ENCODE measurements around the gene RCCD1. TPM values are rescaled to one million over a fixed set of nuclear protein-coding genes. Genes with fewer than 3 reads are reported as not detected.

RCCD1 gene
- total and polyA plus RNA-seq, 4 donors, result 3.9 to 12.3 (median 7.1) TPM

DNA sequence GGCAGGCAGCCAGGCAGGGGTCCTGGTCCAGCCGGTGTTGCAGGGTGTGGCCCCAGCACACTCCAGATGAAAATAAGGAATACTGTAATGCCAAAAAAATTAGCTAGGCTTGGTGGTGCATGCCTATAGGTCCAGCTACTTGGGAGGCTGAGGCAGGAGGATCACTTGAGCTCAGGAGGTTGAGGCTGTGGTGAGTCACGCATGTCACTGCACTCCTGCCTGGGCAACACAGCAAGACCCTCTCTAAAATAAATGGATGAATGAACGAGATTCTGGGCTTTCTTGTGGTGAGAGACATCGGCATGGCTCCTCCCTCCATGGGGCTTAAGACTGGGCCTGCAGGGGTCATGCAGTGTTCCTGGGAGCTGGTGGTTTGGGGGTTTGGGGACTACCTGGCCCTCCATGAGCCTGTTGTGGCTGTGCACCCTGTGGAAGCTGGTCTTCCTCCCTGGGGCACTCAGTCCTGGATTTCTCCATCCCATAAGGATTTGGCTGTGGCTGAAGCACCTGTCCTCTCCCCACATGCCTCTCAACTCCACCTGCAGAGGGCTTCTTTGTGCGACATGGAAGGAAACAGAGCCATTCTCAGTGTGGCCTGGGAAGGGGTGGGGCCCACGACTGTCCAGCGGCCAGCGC, 7.6 kb upstream of the RCCD1 start:
- Histone ChIP-seq H3K9me3 (ENCODE audit: control insufficient read depth, low read length) (no peaks in the 10 kb centered on the region), H3K27me3 (ENCODE audit: control insufficient read depth in 1 of 2, insufficient read depth in 2 of 2, low read length in 1 of 2) (no peaks in the 10 kb centered on the region), H3K36me3 (ENCODE audit: control insufficient read depth in 1 of 2, insufficient read depth in 2 of 2, low read length in 1 of 2) (peaks cover 6 to 20% of the 10 kb centered on the region in 2 donors), H3K27ac (ENCODE audit: low read depth in 1 of 2, low read length in 2 of 2) (no peak overlapping the region), H3K4me1 (ENCODE audit: control insufficient read depth in 1 of 2, insufficient read depth in 2 of 2, low read length in 2 of 2) (no peaks in the 10 kb centered on the region), H3K4me3 (ENCODE audit: low read length in 2 of 2) (no peak overlapping the region)
- 77 to 91% methylated on average over 8 of the region's 8 CpGs for WGBS, 2 donors
- intact Hi-C loops (cut with DNase I), result no loop called here
- ATAC-seq (ENCODE audit: low FRiP score), result no peak
- peak in 1 of 2 donors; percentile 20 for DNase-seq

DNA sequence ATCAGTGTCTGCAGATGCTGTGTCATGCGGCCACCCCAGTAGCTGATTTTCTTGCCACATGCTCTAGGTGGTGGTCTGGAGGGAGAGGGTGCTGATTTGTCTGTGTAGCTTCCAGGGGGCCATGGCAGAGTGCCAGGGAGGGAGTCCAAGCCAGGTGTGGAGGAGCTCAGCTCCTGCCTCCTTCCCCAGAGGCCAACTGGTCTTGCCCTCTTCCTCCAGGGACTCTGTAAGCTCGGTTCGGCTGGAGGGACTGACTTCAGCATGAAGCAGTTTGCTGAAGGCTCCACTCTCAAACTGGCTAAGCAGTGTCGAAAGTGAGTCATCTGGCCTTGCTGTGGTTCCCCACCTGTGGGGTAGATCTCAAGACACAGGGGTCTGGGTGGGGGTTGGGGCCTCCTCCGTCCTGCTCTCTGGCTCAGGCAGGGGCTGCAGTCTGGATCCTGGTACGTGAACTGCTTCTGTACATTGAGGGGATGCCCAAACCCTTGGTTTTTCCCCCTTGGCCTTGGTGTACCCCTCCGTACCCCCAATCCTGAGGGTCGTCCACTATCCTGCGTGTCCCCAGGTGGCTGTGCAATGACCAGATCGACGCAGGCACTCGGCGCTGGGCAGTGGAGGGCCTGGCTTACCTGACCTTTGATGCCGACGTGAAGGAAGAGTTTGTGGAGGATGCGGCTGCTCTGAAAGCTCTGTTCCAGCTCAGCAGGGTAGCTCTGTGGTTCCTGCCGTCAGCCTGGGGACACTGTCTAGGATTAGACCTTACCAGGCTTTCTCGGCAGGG, 6.9 kb upstream of the RCCD1 start:
- Histone ChIP-seq H3K4me3 (ENCODE audit: low read length in 2 of 2) (no peak overlapping the region), H3K9me3 (ENCODE audit: control insufficient read depth, low read length) (no peaks in the 10 kb centered on the region), H3K4me1 (ENCODE audit: control insufficient read depth in 1 of 2, insufficient read depth in 2 of 2, low read length in 2 of 2) (no peaks in the 10 kb centered on the region), H3K27ac (ENCODE audit: low read depth in 1 of 2, low read length in 2 of 2) (no peak overlapping the region), H3K36me3 (ENCODE audit: control insufficient read depth in 1 of 2, insufficient read depth in 2 of 2, low read length in 1 of 2) (peaks cover 6 to 16% of the 10 kb centered on the region in 2 donors), H3K27me3 (ENCODE audit: control insufficient read depth in 1 of 2, insufficient read depth in 2 of 2, low read length in 1 of 2) (no peaks in the 10 kb centered on the region)
- DNase-seq, result no peak
- intact Hi-C loops (cut with DNase I), result no loop called here
- ATAC-seq (ENCODE audit: low FRiP score), result no peak
- WGBS, 2 donors, result 89 to 94% methylated on average over 18 of the region's 18 CpGs

DNA sequence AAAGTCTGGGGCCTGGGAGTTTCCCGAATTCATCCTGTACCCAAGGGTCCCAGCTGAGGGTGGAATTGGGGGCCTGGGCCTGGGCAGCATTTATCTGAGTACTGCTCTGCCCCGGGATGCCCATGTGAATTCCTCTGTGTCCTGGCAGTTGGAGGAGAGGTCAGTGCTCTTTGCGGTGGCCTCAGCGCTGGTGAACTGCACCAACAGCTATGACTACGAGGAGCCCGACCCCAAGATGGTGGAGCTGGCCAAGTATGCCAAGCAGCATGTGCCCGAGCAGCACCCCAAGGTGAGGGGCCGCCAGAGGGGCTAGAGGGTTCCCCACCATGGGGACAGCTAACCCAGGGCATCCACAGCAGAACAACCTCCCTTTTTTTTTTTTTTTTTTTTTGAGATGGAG, 6.2 kb upstream of the RCCD1 start:
- Histone ChIP-seq H3K27ac (ENCODE audit: low read depth in 1 of 2, low read length in 2 of 2) (no peak overlapping the region), H3K4me3 (ENCODE audit: low read length in 2 of 2) (no peak overlapping the region), H3K27me3 (ENCODE audit: control insufficient read depth in 1 of 2, insufficient read depth in 2 of 2, low read length in 1 of 2) (no peaks in the 10 kb centered on the region), H3K36me3 (ENCODE audit: control insufficient read depth in 1 of 2, insufficient read depth in 2 of 2, low read length in 1 of 2) (peaks cover 6 to 19% of the 10 kb centered on the region in 2 donors), H3K4me1 (ENCODE audit: control insufficient read depth in 1 of 2, insufficient read depth in 2 of 2, low read length in 2 of 2) (no peaks in the 10 kb centered on the region), H3K9me3 (ENCODE audit: control insufficient read depth, low read length) (no peaks in the 10 kb centered on the region)
- no peak for DNase-seq
- WGBS, 2 donors, result 93 to 96% methylated on average over 8 of the region's 8 CpGs
- ATAC-seq (ENCODE audit: low FRiP score), result no peak
- intact Hi-C loops (cut with DNase I), result no loop called here

DNA sequence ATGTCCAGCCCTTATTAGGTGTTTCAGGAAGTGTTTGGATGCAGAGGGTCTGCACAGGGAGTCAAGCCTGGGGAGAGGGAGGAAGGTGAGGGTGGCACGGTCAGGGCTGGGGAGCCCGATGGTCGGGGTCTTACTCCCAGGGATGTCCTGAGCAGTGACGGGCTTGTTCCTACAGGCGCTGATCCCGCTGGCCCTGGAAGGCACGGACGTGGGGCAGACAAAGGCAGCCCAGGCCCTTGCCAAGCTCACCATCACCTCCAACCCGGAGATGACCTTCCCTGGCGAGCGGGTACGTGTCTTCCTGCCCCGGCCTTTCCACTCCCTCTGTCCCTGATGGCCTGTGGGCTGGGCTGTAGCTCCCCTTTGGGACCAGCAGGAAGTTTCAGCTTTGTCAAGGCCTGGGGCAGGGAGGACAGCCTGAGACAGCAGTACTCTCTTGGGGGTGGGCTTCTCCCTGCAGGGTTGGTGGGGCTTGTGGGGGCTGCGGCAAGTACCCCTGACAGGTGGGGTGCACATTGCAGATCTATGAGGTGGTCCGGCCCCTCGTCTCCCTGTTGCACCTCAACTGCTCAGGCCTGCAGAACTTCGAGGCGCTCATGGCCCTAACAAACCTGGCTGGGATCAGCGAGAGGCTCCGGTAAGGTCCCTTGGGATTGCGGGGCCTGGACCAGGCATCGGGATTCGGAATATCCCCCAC, 4.6 kb upstream of the RCCD1 start:
- H3K9me3 ChIP-seq (ENCODE audit: control insufficient read depth, low read length), result no peaks in the 10 kb centered on the region
- DNase-seq (no peak), ATAC-seq (ENCODE audit: low FRiP score) (no peak)
- no peaks in the 10 kb centered on the region for H3K27me3 ChIP-seq (ENCODE audit: control insufficient read depth in 1 of 2, insufficient read depth in 2 of 2, low read length in 1 of 2)
- 91 to 93% methylated on average over 23 of the region's 23 CpGs for WGBS, 2 donors
- H3K27ac ChIP-seq (ENCODE audit: low read depth in 1 of 2, low read length in 2 of 2), result no peak overlapping the region
- H3K4me3 ChIP-seq (ENCODE audit: low read length in 2 of 2), result no peak overlapping the region
- H3K4me1 ChIP-seq (ENCODE audit: control insufficient read depth in 1 of 2, insufficient read depth in 2 of 2, low read length in 2 of 2), result no peaks in the 10 kb centered on the region
- peaks cover 6 to 16% of the 10 kb centered on the region in 2 donors for H3K36me3 ChIP-seq (ENCODE audit: control insufficient read depth in 1 of 2, insufficient read depth in 2 of 2, low read length in 1 of 2)
- intact Hi-C loops (cut with DNase I), result loop anchor here (10.0 kb wide), 2 partner anchors 75 to 85 kb away; partner anchors contain the start of gene VPS33B (in 1 of the 2)

DNA sequence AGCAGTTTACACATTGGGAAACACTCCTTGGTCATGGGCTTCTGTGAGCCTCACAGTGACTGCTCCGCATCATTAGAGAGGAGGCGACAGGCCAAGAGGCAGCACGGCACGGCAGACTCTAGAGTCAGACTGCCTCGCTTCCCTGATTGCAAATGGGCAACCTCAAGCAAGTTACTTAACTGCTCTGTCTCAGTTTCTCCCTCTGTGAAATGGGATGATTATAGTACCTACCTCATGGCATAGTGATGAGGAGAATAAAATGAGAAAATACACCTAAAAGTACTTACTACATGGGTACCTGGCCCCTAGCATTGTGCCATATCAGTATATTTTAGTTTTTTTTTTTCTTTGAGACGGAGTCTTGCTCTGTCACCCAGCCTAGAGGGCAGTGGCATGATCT, 4.0 kb upstream of the RCCD1 start:
- DNase-seq, result no peak
- H3K36me3 ChIP-seq (ENCODE audit: control insufficient read depth in 1 of 2, insufficient read depth in 2 of 2, low read length in 1 of 2), result peaks cover 6 to 16% of the 10 kb centered on the region in 2 donors
- no peaks in the 10 kb centered on the region for H3K27me3 ChIP-seq (ENCODE audit: control insufficient read depth in 1 of 2, insufficient read depth in 2 of 2, low read length in 1 of 2)
- no peaks in the 10 kb centered on the region for H3K4me1 ChIP-seq (ENCODE audit: control insufficient read depth in 1 of 2, insufficient read depth in 2 of 2, low read length in 2 of 2)
- H3K9me3 ChIP-seq (ENCODE audit: control insufficient read depth, low read length), result no peaks in the 10 kb centered on the region
- intact Hi-C loops (cut with DNase I), result loop anchor here (10.0 kb wide), 2 partner anchors 74 to 84 kb away; partner anchors contain the start of gene VPS33B (in 1 of the 2)
- 91 to 95% methylated on average over 6 of the region's 6 CpGs for WGBS, 2 donors
- ATAC-seq (ENCODE audit: low FRiP score), result no peak
- H3K27ac ChIP-seq (ENCODE audit: low read depth in 1 of 2, low read length in 2 of 2), result no peak overlapping the region
- no peak overlapping the region for H3K4me3 ChIP-seq (ENCODE audit: low read length in 2 of 2)

DNA sequence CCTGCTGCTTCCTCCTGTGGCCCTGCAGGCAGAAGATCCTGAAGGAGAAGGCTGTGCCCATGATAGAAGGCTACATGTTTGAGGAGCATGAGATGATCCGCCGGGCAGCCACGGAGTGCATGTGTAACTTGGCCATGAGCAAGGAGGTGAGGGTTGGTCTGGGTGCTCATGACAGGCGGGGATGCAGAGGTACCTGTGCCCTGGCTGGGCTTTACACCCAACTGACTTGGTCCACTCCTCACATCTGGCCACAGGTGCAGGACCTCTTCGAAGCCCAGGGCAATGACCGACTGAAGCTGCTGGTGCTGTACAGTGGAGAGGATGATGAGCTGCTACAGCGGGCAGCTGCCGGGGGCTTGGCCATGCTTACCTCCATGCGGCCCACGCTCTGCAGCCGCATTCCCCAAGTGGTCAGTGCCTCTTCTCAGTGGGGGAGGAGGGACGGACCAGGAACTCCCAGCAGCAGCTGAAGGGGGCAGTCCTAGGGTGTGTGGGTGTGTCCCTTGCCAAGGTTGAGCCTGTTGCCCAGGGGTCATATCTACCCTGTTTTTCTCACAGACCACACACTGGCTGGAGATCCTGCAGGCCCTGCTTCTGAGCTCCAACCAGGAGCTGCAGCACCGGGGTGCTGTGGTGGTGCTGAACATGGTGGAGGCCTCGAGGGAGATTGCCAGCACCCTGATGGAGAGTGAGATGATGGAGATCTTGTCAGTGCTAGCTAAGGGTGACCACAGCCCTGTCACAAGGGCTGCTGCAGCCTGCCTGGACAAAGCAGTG, 1.6 kb upstream of the RCCD1 start:
- H3K36me3 ChIP-seq (ENCODE audit: control insufficient read depth in 1 of 2, insufficient read depth in 2 of 2, low read length in 1 of 2), result peaks cover 6 to 11% of the 10 kb centered on the region in 2 donors
- H3K4me1 ChIP-seq (ENCODE audit: control insufficient read depth in 1 of 2, insufficient read depth in 2 of 2, low read length in 2 of 2), result no peaks in the 10 kb centered on the region
- H3K27me3 ChIP-seq (ENCODE audit: control insufficient read depth in 1 of 2, insufficient read depth in 2 of 2, low read length in 1 of 2), result no peaks in the 10 kb centered on the region
- no peak overlapping the region for H3K4me3 ChIP-seq (ENCODE audit: low read length in 2 of 2)
- DNase-seq (peak in 1 of 2 donors; percentile 59), ATAC-seq (ENCODE audit: low FRiP score) (no peak)
- no peak overlapping the region for H3K27ac ChIP-seq (ENCODE audit: low read depth in 1 of 2, low read length in 2 of 2)
- WGBS, 2 donors, result 88 to 92% methylated on average over 14 of the region's 14 CpGs
- intact Hi-C loops (cut with DNase I), result loop anchor here (10.0 kb wide), 2 partner anchors 72 to 82 kb away; partner anchors contain the start of gene VPS33B (in 1 of the 2)
- no peaks in the 10 kb centered on the region for H3K9me3 ChIP-seq (ENCODE audit: control insufficient read depth, low read length)

DNA sequence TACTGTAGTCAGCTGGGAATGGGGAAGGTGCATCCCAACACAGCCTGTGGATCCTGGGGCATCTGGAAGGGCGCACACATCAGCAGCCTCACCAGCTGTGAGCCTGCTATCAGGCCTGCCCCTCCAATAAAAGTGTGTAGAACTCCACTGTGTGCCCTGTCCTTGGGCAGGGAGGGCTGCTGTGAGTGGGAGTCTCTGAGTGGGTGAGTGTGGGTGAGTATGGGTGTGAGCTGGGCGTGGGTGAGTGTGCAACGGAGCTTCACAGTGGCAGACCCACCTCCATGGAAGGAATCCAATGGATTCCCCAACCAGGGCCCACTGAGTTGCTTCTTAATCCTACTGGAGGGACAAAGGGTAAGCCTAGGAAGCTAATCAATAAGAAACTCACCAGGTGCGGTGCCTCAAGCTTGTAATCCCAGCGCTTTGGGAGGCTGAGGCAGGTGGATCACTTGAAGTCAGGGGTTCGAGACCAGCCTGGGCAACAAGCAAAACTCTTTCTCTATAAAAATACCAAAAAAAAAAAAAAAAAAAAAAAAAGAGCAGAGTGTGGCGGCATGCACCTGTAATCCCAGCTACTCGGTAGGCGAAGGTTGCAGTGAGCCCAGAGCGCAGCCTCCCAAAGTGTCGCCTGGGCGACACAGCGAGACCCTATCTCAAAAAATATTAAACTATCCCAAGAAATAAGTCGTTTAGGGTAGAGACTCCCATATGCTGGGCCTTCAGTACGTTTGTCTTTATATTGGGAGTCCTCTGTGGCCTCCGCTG, 555 bp upstream of the RCCD1 start:
- H3K9me3 ChIP-seq (ENCODE audit: control insufficient read depth, low read length), result no peaks in the 10 kb centered on the region
- ATAC-seq (ENCODE audit: low FRiP score), result no peak
- WGBS, 2 donors, result 71% methylated on average over 16 of the region's 16 CpGs
- no peaks in the 10 kb centered on the region for H3K4me1 ChIP-seq (ENCODE audit: control insufficient read depth in 1 of 2, insufficient read depth in 2 of 2, low read length in 2 of 2)
- H3K27me3 ChIP-seq (ENCODE audit: control insufficient read depth in 1 of 2, insufficient read depth in 2 of 2, low read length in 1 of 2), result no peaks in the 10 kb centered on the region
- intact Hi-C loops (cut with DNase I), result loop anchor here (1.0 to 10.0 kb wide), 3 partner anchors 19 to 81 kb away; partner anchors contain the start of genes UNC45A (in 1 of the 2) and VPS33B (in 1 of the 2)
- no peak overlapping the region for H3K27ac ChIP-seq (ENCODE audit: low read depth in 1 of 2, low read length in 2 of 2)
- DNase-seq, result no peak
- H3K36me3 ChIP-seq (ENCODE audit: control insufficient read depth in 1 of 2, insufficient read depth in 2 of 2, low read length in 1 of 2), result peaks cover 6 to 8% of the 10 kb centered on the region in 2 donors
- H3K4me3 ChIP-seq (ENCODE audit: low read length in 2 of 2), result no peak overlapping the region

All from aorta (tissue), 5 donors.